Neural crest cell (in vitro differentiated cells): ENCODE results near the gene GABPA. TPM values are rescaled to one million over a fixed set of nuclear protein-coding genes. Genes with fewer than 3 reads are reported as not detected.
"Not testable (repeated sequence)": the region's sequence is repeated elsewhere in the genome, so short reads cannot be mapped to it uniquely, and the experiment has no call there.

Source experiments
- DNase-seq: peaks from one replicate; pipeline ENCODE4 v3.0.0; 2021; ENCODE audit warnings: low read depth, mixed read lengths, low spot score
- H3K27ac Mint-ChIP-seq: one replicate; pipeline ENCODE4 v1.8.0; 2021; ENCODE audit warnings: mild to moderate bottlenecking, mixed read lengths; ENCODE audit not compliant: unreplicated experiment
- H3K27me3 Mint-ChIP-seq: 2 replicates; pipeline ENCODE4 v1.8.0; 2021; ENCODE audit warnings: low read depth, mild to moderate bottlenecking, mixed read lengths
- H3K36me3 Mint-ChIP-seq: 2 replicates; pipeline ENCODE4 v1.8.0; 2021; ENCODE audit warnings: low read depth, mild to moderate bottlenecking, mixed read lengths
- H3K4me1 Mint-ChIP-seq: 2 replicates; pipeline ENCODE4 v1.8.0; 2021; ENCODE audit warnings: mixed read lengths
- H3K4me3 Mint-ChIP-seq: one replicate; pipeline ENCODE4 v1.8.0; 2021; ENCODE audit warnings: mild to moderate bottlenecking, mixed read lengths
- H3K9me3 Mint-ChIP-seq: 2 replicates; pipeline ENCODE4 v1.8.0; 2021; ENCODE audit warnings: mixed read lengths
- CTCF ChIP-seq: fragments of 200-600 bp; sonication (generic); conservative IDR thresholded peaks from 2 replicates; pipeline ENCODE4 v1.5.0; 2021; ENCODE audit warnings: antibody characterized with exemption, mild to moderate bottlenecking
- total RNA-seq: library from RNA; stranded (reverse); gene quantifications from 2 replicates; pipeline ENCODE4 v1.2.1, GENCODE V29; 2021

Gene GABPA
- total RNA-seq, 1 donor from 2014 or later = 23.3 TPM

GRCh38 chr21:25760061-25760460, 25.3 kb downstream of the GABPA start:
- no peaks in the 10 kb centered on the region for H3K9me3 Mint-ChIP-seq
- H3K4me3 Mint-ChIP-seq = no peak overlapping the region
- TF ChIP-seq CTCF = no peak
- H3K4me1 Mint-ChIP-seq = no peaks in the 10 kb centered on the region
- peaks cover 3% of the 10 kb centered on the region for H3K36me3 Mint-ChIP-seq
- H3K27me3 Mint-ChIP-seq = no peaks in the 10 kb centered on the region
- H3K27ac Mint-ChIP-seq = no peak overlapping the region
- no peak for DNase-seq

- H3K4me1 Mint-ChIP-seq = no peaks in the 10 kb centered on the region
- H3K36me3 Mint-ChIP-seq = peaks cover 3% of the 10 kb centered on the region
- no peaks in the 10 kb centered on the region for H3K27me3 Mint-ChIP-seq
- no peaks in the 10 kb centered on the region for H3K9me3 Mint-ChIP-seq
- no peak for DNase-seq
- no peak overlapping the region for H3K4me3 Mint-ChIP-seq
- TF ChIP-seq CTCF = no peak
- peak overlapping the region; percentile 31 for H3K27ac Mint-ChIP-seq
These were observed 25.9 kb downstream of the GABPA start for GRCh38 chr21:25760677-25761076.

GRCh38 chr21:25764065-25764464, 29.3 kb downstream of the GABPA start:
- H3K4me3 Mint-ChIP-seq = no peak overlapping the region
- TF ChIP-seq CTCF = no peak
- no peak for DNase-seq
- peaks cover 3% of the 10 kb centered on the region for H3K36me3 Mint-ChIP-seq
- H3K4me1 Mint-ChIP-seq = no peaks in the 10 kb centered on the region
- H3K9me3 Mint-ChIP-seq = no peaks in the 10 kb centered on the region
- no peaks in the 10 kb centered on the region for H3K27me3 Mint-ChIP-seq
- no peak overlapping the region for H3K27ac Mint-ChIP-seq

- Mint-ChIP-seq H3K27ac (no peak overlapping the region), H3K9me3 (no peaks in the 10 kb centered on the region)
- no peak for TF ChIP-seq CTCF
These were observed 33.1 kb downstream of the GABPA start for GRCh38 chr21:25767921-25768320.

GRCh38 chr21:25772686-25773085, 37.9 kb downstream of the GABPA start:
- no peak for DNase-seq
- no peak overlapping the region for H3K27ac Mint-ChIP-seq
- H3K27me3 Mint-ChIP-seq = no peaks in the 10 kb centered on the region
- TF ChIP-seq CTCF = no peak
- no peaks in the 10 kb centered on the region for H3K9me3 Mint-ChIP-seq
- H3K36me3 Mint-ChIP-seq = no peaks in the 10 kb centered on the region
- no peaks in the 10 kb centered on the region for H3K4me1 Mint-ChIP-seq
- H3K4me3 Mint-ChIP-seq = no peak overlapping the region

More at GRCh38 chr21:25767921-25768320, 33.1 kb downstream of the GABPA start:
- Mint-ChIP-seq H3K36me3 (peaks cover 2% of the 10 kb centered on the region), H3K4me3 (no peak overlapping the region), H3K27me3 (no peaks in the 10 kb centered on the region), H3K4me1 (no peaks in the 10 kb centered on the region)
- no peak for DNase-seq

GRCh38 chr21:25776440-25776839, 41.7 kb downstream of the GABPA start:
- Mint-ChIP-seq H3K27ac (no peak overlapping the region), H3K4me3 (no peak overlapping the region), H3K4me1 (no peaks in the 10 kb centered on the region)

GRCh38 chr21:25778126-25778875, 43.5 kb downstream of the GABPA start:
- not testable (repeated sequence) for H3K4me3 Mint-ChIP-seq, H3K9me3 Mint-ChIP-seq, DNase-seq, H3K27me3 Mint-ChIP-seq, H3K4me1 Mint-ChIP-seq, H3K27ac Mint-ChIP-seq, H3K36me3 Mint-ChIP-seq

More at GRCh38 chr21:25776440-25776839, 41.7 kb downstream of the GABPA start:
- no peaks in the 10 kb centered on the region for H3K27me3 Mint-ChIP-seq
- no peak for TF ChIP-seq CTCF
- no peak for DNase-seq
- H3K9me3 Mint-ChIP-seq = peaks cover 3% of the 10 kb centered on the region
- no peaks in the 10 kb centered on the region for H3K36me3 Mint-ChIP-seq
